ENCODE results near the gene PKNOX2.

The PKNOX2 gene

GRCh38 chr11:125155100-125155444 lies 9.5 kb upstream of the PKNOX2 start:
- no peak for DNase-seq

- DNase-seq: no peak
Observed at GRCh38 chr11:125155767-125156166, 8.8 kb upstream of the PKNOX2 start.

- DNase-seq: no peak
Observed at GRCh38 chr11:125156346-125157117, 8.0 kb upstream of the PKNOX2 start.

GRCh38 chr11:125157118-125157733 lies 7.3 kb upstream of the PKNOX2 start:
- DNase-seq: no peak

GRCh38 chr11:125157953-125158680 lies 6.4 kb upstream of the PKNOX2 start:
- DNase-seq: no peak

GRCh38 chr11:125162743-125163142 lies 1.8 kb upstream of the PKNOX2 start:
- DNase-seq: no peak

- no peak for DNase-seq
Observed at GRCh38 chr11:125163431-125164063, 1.0 kb upstream of the PKNOX2 start.

GRCh38 chr11:125164091-125164421 lies 495 bp upstream of the PKNOX2 start:
- no peak for DNase-seq

- DNase-seq: no peak
Observed at GRCh38 chr11:125165111-125165842, 726 bp downstream of the PKNOX2 start.

GRCh38 chr11:125165843-125166763 lies 1.6 kb downstream of the PKNOX2 start:
- DNase-seq: no peak

- DNase-seq: no peak
Observed at GRCh38 chr11:125166764-125167291, 2.3 kb downstream of the PKNOX2 start.

GRCh38 chr11:125167292-125167953 lies 2.9 kb downstream of the PKNOX2 start:
- DNase-seq: no peak

- no peak for DNase-seq
Observed at GRCh38 chr11:125167954-125168835, 3.6 kb downstream of the PKNOX2 start.

- DNase-seq: no peak
Observed at GRCh38 chr11:125168918-125169456, 4.4 kb downstream of the PKNOX2 start.

- no peak for DNase-seq
Observed at GRCh38 chr11:125170001-125170509, 5.5 kb downstream of the PKNOX2 start.

- DNase-seq: no peak
Observed at GRCh38 chr11:125170510-125171031, 6.0 kb downstream of the PKNOX2 start.

GRCh38 chr11:125171974-125172373 lies 7.4 kb downstream of the PKNOX2 start:
- no peak for DNase-seq

- DNase-seq: no peak
Observed at GRCh38 chr11:125173027-125173426, 8.5 kb downstream of the PKNOX2 start.

- no peak for DNase-seq
Observed at GRCh38 chr11:125173556-125173955, 9.0 kb downstream of the PKNOX2 start.
